Measurements from ENCODE around the gene TERF2IP. TPM values are rescaled to one million over a fixed set of nuclear protein-coding genes. Genes with fewer than 3 reads are reported as not detected.

Gene TERF2IP
- total and polyA plus RNA-seq, 2 donors (not counting 1 experiment from before 2014, with no cell fraction given) = 63.1 to 74.6 TPM

GRCh38 chr16:75599452-75600277, 47.9 kb upstream of the TERF2IP start:
- Histone ChIP-seq H3K36me3 (replicated peaks in 1 of 2; ENCODE audit: control extremely low read depth in 1 of 2, control insufficient read depth in 1 of 2, extremely low read depth in 1 of 2, insufficient read depth in 2 of 2, low read length in 1 of 2) (peaks cover 0 to 47% of the 10 kb centered on the region in 2 experiments), H3K4me3 (ENCODE audit: control extremely low read depth in 1 of 5, extremely low read depth in 1 of 5, insufficient read depth in 1 of 5, low read depth in 2 of 5, low read length in 4 of 5) (no peak overlapping the region), H3K27me3 (replicated peaks in 1 of 4; ENCODE audit: control extremely low read depth in 1 of 4, control insufficient read depth in 3 of 4, insufficient read depth in 4 of 4, low read length in 3 of 4) (no peaks in the 10 kb centered on the region), H2AFZ (ENCODE audit: insufficient read depth, low read depth, low read length, poor library complexity, severe bottlenecking) (no peak overlapping the region), H3K79me2 (ENCODE audit: control insufficient read depth, insufficient read depth, low read length) (no peaks in the 10 kb centered on the region), H3K9ac (ENCODE audit: low read length) (no peak overlapping the region), H3K4me1 (ENCODE audit: control insufficient read depth in 2 of 2, insufficient read depth in 2 of 2, low read length in 2 of 2) (no peaks in the 10 kb centered on the region), H4K20me1 (ENCODE audit: control insufficient read depth, insufficient read depth, low read length, poor library complexity, severe bottlenecking) (no peaks in the 10 kb centered on the region), H3K9me3 (ENCODE audit: control extremely low read depth in 1 of 3, control insufficient read depth in 2 of 3, insufficient read depth in 1 of 3, low read length in 2 of 3) (peaks cover 0 to 4% (median 4%) of the 10 kb centered on the region in 3 donors), H3K27ac (ENCODE audit: low read length in 2 of 2) (no peak overlapping the region), H3K4me2 (replicated peaks; ENCODE audit: low read depth, low read length, poor library complexity, severe bottlenecking) (no peak overlapping the region)
- POLR2A ChIA-PET = no interaction called here
- CTCF ChIA-PET = interaction anchor here (0.6 kb wide), 1 partner anchor 104 kb away, joined by 4 read pairs; no protein-coding TSS in a partner anchor
- Mint-ChIP-seq H3K9me3 (ENCODE audit: insufficient read depth) (peaks cover 3% of the 10 kb centered on the region), H3K4me1 (no peaks in the 10 kb centered on the region), H3K27me3 (no peaks in the 10 kb centered on the region), H3K27ac (no peak overlapping the region), H3K4me3 (no peak overlapping the region)
- no peak for ATAC-seq (ENCODE audit: low read depth)
- WGBS (ENCODE audit: insufficient coverage) = 97% methylated on average over 5 of the region's 6 CpGs
- TF ChIP-seq, protein P1, sequence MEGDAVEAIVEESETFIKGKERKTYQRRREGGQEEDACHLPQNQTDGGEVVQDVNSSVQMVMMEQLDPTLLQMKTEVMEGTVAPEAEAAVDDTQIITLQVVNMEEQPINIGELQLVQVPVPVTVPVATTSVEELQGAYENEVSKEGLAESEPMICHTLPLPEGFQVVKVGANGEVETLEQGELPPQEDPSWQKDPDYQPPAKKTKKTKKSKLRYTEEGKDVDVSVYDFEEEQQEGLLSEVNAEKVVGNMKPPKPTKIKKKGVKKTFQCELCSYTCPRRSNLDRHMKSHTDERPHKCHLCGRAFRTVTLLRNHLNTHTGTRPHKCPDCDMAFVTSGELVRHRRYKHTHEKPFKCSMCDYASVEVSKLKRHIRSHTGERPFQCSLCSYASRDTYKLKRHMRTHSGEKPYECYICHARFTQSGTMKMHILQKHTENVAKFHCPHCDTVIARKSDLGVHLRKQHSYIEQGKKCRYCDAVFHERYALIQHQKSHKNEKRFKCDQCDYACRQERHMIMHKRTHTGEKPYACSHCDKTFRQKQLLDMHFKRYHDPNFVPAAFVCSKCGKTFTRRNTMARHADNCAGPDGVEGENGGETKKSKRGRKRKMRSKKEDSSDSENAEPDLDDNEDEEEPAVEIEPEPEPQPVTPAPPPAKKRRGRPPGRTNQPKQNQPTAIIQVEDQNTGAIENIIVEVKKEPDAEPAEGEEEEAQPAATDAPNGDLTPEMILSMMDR (IDR thresholded peaks at IDR 0.05) = no peak
- no peak for TF ChIP-seq EZH2 (IDR thresholded peaks at IDR 0.05; ENCODE audit: borderline replicate concordance, insufficient read depth, low read depth, low read length, poor library complexity, severe bottlenecking)
- no peak for DNase-seq
- intact Hi-C loops (cut with micrococcal nuclease) = no loop called here

GRCh38 chr16:75603241-75603640, 44.3 kb upstream of the TERF2IP start:
- DNase-seq (no peak), ATAC-seq (ENCODE audit: low read depth) (no peak)
- CTCF ChIA-PET = no interaction called here
- 100% methylated on average over 4 of the region's 4 CpGs for WGBS (ENCODE audit: insufficient coverage)
- H3K9me3 ChIP-seq (ENCODE audit: control extremely low read depth in 1 of 3, control insufficient read depth in 2 of 3, insufficient read depth in 1 of 3, low read length in 2 of 3) = peaks cover 0 to 4% (median 4%) of the 10 kb centered on the region in 3 donors
- intact Hi-C loops (cut with micrococcal nuclease) = no loop called here
- H3K79me2 ChIP-seq (ENCODE audit: control insufficient read depth, insufficient read depth, low read length) = no peaks in the 10 kb centered on the region
- no peak overlapping the region for H3K9ac ChIP-seq (ENCODE audit: low read length)
- Mint-ChIP-seq H3K4me1 (no peaks in the 10 kb centered on the region), H3K27me3 (no peaks in the 10 kb centered on the region), H3K27ac (no peak overlapping the region), H3K4me3 (no peak overlapping the region), H3K9me3 (ENCODE audit: insufficient read depth) (peaks cover 3% of the 10 kb centered on the region)
- H2AFZ ChIP-seq (ENCODE audit: insufficient read depth, low read depth, low read length, poor library complexity, severe bottlenecking) = no peak overlapping the region
- POLR2A ChIA-PET = interaction anchor here (0.7 kb wide), 1 partner anchor 116 kb away, joined by 3 read pairs; no protein-coding TSS in a partner anchor
- no peaks in the 10 kb centered on the region for H4K20me1 ChIP-seq (ENCODE audit: control insufficient read depth, insufficient read depth, low read length, poor library complexity, severe bottlenecking)
- no peak overlapping the region for H3K4me2 ChIP-seq (replicated peaks; ENCODE audit: low read depth, low read length, poor library complexity, severe bottlenecking)
- H3K27me3 ChIP-seq (replicated peaks in 1 of 4; ENCODE audit: control extremely low read depth in 1 of 4, control insufficient read depth in 3 of 4, insufficient read depth in 4 of 4, low read length in 3 of 4) = no peaks in the 10 kb centered on the region
- H3K27ac ChIP-seq (ENCODE audit: low read length in 2 of 2) = no peak overlapping the region
- H3K36me3 ChIP-seq (replicated peaks in 1 of 2; ENCODE audit: control extremely low read depth in 1 of 2, control insufficient read depth in 1 of 2, extremely low read depth in 1 of 2, insufficient read depth in 2 of 2, low read length in 1 of 2) = peaks cover 0 to 72% of the 10 kb centered on the region in 2 experiments
- TF ChIP-seq, protein P1 (IDR thresholded peaks at IDR 0.05) = no peak
- no peak for TF ChIP-seq EZH2 (IDR thresholded peaks at IDR 0.05; ENCODE audit: borderline replicate concordance, insufficient read depth, low read depth, low read length, poor library complexity, severe bottlenecking)
- H3K4me3 ChIP-seq (ENCODE audit: control extremely low read depth in 1 of 5, extremely low read depth in 1 of 5, insufficient read depth in 1 of 5, low read depth in 2 of 5, low read length in 4 of 5) = no peak overlapping the region
- no peaks in the 10 kb centered on the region for H3K4me1 ChIP-seq (ENCODE audit: control insufficient read depth in 2 of 2, insufficient read depth in 2 of 2, low read length in 2 of 2)
